Activated naive CD8-positive, alpha-beta T cell treated with anti-CD3 and anti-CD28 coated beads, Interleukin-2, amount 50 U/mL, for 16 hours (primary cell): ENCODE measurements around the gene APLNR.

Experiments
- DNase-seq: peaks from one replicate; pipeline ENCODE4 v3.0.0-alpha.2; 2020; ENCODE audit warnings: low read depth, low spot score

APLNR gene

GRCh38 chr11:57219021-57219627 lies 17.9 kb downstream of the APLNR start:
- no peak for DNase-seq

- DNase-seq = no peak
These were observed 20.0 kb downstream of the APLNR start for GRCh38 chr11:57217053-57217452.

- no peak for DNase-seq
These were observed 20.6 kb downstream of the APLNR start for GRCh38 chr11:57216463-57216862.

- DNase-seq = no peak
These were observed 22.6 kb downstream of the APLNR start for GRCh38 chr11:57214494-57214893.

GRCh38 chr11:57214098-57214417 lies 23.0 kb downstream of the APLNR start:
- no peak for DNase-seq

- no peak for DNase-seq
These were observed 23.5 kb downstream of the APLNR start for GRCh38 chr11:57213342-57214097.

GRCh38 chr11:57210781-57211180 lies 26.3 kb downstream of the APLNR start:
- no peak for DNase-seq

- no peak for DNase-seq
These were observed 29.9 kb downstream of the APLNR start for GRCh38 chr11:57207168-57207567.

- no peak for DNase-seq
These were observed 31.9 kb downstream of the APLNR start for GRCh38 chr11:57205041-57205641.

GRCh38 chr11:57203882-57204480 lies 33.1 kb downstream of the APLNR start:
- no peak for DNase-seq

GRCh38 chr11:57203359-57203758 lies 33.7 kb downstream of the APLNR start:
- no peak for DNase-seq

- no peak for DNase-seq
These were observed 34.8 kb downstream of the APLNR start for GRCh38 chr11:57202281-57202680.

- no peak for DNase-seq
These were observed 36.1 kb downstream of the APLNR start for GRCh38 chr11:57200917-57201316.

- no peak for DNase-seq
These were observed 37.7 kb downstream of the APLNR start for GRCh38 chr11:57199330-57199729.

GRCh38 chr11:57197762-57198161 lies 39.3 kb downstream of the APLNR start:
- no peak for DNase-seq

- DNase-seq = no peak
These were observed 40.5 kb downstream of the APLNR start for GRCh38 chr11:57196596-57196995.

GRCh38 chr11:57192316-57192715 lies 44.7 kb downstream of the APLNR start:
- no peak for DNase-seq

- no peak for DNase-seq
These were observed 45.5 kb downstream of the APLNR start for GRCh38 chr11:57191311-57192219.

GRCh38 chr11:57190548-57190947 lies 46.5 kb downstream of the APLNR start:
- no peak for DNase-seq
